SK-N-DZ (cell line): Measurements from ENCODE around the gene MAN2B2.

Experiments
- DNase-seq: peaks from one replicate; pipeline ENCODE4 v3.0.0-alpha.2; 2015; ENCODE audit warnings: low spot score

Gene MAN2B2

DNA sequence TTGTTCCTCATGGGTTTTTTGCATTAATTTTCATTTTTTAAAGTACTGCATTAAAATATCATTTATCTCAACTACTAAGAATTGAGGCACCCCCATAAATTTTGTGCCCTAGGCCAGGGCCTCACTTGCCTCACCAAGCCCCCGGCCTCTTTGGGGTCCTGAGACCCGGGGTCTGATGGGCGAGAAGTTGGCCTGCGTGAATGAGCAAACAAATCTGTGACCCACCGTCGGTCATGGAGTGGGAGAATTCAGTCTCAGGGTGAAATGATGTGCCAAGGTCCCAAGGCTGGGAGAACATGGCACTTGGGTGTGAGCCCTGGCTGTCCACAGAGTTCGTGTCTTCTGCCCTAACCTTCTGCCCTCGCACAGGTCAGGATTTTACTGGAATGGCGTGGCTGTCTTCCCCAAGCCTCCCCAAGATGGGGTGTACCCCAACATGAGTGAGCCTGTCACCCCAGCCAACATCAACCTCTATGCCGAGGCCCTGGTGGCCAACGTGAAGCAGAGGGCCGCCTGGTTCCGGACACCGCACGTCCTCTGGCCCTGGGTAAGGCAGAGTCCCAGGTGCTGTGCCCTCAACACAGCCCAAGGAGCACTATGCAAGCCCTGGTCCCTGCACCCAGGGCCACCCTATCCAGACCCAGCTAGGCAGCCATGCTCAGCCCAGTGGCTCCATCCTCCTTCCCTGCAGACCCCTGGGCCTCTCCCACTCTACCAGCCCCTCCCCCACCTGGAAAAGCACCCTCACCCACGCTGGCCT, 18.0 kb downstream of the MAN2B2 start:
- DNase-seq = no peak

DNA sequence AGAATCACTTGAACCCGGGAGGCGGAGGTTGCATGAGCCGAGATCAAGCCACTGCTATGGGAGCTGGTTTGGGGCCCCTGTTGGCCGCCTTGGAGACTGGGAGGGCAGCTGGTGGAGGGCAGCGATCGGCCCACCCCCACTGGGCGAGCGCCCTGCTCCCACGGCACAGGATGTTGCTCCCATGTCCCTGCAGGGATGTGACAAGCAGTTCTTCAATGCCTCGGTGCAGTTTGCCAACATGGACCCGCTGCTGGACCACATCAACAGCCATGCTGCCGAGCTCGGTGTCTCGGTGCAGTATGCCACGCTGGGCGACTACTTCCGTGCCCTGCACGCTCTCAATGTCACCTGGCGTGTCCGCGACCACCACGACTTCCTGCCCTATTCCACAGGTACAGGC, 19.4 kb downstream of the MAN2B2 start:
- DNase-seq = no peak

DNA sequence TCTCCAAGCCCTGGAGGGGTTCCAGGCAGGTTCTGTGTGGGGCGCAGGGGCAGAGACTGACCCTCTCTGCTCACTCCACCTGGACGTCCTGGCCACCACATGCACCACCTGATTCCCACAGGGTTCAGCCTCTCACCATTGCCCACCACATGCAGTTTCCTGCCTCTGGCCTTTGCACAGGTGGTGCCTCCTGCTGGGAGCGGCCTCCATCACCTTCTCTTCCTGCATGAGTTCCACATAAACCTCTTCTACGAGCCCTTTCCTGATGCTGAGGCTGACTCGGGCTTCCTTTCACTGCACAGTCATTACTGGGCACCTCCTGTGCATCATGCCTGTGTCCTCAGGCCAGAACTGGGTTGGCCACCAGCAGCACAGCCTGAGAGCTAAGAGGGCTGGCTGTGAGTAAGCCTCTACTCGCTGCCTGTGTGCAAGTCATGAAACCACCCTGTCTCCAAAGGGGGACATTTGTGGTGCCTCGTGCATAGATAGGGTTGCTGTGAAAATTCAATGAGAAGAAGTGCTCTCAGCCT, 19.9 kb downstream of the MAN2B2 start:
- no peak for DNase-seq

DNA sequence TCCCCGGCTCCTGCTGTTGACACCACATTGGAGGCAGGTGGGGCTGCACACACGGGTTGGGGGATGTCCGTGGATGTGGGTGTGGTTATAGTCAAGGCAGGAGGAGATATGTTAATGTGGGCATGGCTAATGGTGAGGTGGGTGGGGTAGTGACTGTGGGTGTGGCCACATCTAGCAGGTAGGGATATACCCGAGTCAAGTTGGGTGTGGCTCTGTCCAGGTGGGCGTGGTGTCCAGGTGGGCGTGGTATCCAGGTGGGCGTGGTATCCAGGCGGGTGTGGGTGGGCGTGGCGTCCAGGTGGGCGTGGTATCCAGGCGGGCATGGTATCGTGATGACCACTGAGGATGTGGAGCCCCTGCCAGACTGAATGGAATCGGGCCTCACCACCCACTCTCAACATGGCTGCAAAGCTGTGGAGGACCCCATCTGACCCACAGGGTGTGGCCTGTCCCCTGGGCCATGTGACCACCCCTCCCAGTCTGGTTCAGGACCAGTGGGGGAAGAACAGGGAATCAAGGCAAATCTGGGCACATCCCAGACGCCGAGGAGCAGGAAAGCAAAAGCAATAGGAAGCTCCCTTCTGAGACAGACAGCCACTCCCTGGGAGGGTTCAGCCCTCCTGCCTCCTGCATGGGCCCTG, 21.0 kb downstream of the MAN2B2 start:
- no peak for DNase-seq

DNA sequence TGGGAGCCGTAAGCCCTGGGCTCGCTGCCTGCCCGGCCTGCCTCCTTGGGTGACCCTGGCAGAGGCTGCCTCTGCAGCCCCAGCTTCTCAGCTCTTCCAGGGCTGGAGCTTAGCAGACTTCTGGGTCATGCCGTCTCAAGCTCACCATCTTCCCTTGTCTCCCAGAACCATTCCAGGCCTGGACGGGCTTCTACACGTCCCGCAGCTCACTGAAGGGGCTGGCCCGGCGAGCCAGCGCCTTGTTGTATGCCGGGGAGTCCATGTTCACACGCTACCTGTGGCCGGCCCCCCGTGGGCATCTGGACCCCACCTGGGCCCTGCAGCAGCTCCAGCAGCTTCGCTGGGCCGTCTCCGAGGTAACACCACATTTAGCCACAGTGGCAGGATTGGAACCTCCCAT, 22.0 kb downstream of the MAN2B2 start:
- no peak for DNase-seq

DNA sequence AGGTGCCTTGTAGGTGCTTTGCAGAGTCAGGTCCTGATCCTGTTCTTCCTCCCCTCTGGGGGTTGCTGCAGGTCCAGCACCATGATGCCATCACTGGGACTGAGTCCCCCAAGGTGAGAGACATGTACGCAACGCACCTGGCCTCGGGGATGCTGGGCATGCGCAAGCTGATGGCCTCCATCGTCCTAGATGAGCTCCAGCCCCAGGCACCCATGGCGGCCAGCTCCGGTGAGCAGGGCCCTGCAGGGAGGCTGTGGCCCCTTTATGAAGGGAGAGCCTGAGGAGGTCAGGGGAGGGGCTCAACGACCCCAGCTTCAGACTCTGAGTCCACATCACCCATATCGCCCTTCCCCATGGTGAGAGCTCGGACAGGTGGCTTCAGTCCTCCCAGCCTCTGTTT, 23.1 kb downstream of the MAN2B2 start:
- DNase-seq = no peak

DNA sequence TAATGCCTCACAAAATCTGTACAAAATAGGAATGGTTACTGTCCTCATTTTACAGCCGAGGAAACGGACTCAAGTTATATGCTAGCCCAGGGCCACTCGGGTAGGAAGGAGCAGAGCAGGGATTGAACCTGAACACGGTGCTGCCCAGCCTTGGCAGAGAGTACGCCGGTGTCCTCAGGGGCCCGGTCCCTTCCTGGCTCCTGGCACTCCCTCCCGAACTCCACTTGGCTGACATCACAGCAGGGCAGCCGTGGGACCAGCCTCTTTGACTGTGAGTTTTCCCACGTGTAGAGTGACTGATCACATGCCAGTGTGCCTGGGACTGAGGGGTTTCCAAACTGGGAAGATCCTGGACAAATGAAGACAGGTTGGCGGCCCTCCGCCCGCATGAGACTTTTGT, 23.7 kb downstream of the MAN2B2 start:
- DNase-seq = no peak

DNA sequence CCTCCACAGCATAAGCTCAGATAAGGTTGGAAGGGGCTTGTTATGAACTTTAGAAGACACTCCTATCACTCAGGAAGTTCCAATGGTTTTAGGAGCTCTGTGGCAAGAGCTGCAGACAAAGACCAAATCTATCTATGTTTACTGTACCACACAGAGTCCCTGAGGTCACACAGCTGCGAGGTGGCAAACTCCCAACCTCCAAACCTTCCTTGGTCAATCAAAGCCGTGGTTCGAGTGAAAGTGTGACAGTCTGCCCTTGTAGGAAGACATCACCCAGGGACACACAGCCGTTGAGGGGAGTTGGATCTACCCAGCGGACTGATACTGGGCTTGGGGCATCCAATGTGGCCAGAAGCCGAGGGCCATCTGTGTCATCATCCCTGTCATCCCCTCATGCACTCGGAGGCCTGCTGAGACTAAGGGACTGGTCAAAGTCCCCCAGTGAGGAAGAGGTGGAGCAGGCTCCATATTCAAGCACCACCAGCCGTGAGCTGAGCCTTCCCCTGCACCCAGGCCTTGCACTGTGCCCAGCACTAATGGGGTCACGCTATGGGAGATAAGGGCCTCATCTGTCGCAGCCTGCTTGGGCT, 26.8 kb downstream of the MAN2B2 start:
- DNase-seq = no peak

DNA sequence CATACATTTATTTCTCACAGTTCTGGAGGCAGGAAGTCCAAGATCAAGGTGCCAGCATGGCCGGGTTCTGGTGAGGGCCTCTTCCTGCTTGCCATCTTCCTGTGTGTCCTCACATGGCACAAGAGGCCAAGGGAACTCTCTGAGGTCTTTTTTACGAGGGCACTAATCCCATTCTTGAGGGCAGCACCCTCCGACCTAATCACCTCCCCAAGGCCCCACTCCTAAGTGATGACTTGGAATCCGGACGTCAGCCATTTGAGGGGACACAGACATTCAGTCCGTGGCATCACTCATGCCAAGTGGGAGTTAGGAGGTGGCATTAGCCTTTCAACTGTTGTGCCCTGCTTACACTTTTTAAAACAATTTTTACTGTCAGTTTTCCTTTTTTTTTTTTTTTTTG, 27.3 kb downstream of the MAN2B2 start:
- DNase-seq = no peak

DNA sequence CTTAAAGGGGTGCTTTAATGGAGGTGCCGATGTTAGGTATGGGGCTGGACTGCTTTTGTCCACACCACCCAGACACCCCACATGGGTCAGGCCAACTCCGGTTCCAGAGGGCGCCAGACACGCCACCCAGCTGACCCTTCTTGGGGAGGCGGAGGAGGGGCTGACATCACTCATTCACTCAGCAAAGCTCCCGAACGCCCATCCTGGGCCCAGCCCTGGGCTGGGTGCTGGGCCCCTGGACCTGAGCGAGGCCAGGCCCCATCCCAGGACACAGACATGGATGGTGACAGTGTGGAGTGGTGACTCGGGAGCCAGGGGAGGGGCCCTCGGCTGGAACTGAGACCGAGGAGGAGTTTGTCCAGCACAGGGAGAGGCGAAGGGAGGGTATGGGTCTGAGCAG, 28.1 kb downstream of the MAN2B2 start:
- DNase-seq = no peak

DNA sequence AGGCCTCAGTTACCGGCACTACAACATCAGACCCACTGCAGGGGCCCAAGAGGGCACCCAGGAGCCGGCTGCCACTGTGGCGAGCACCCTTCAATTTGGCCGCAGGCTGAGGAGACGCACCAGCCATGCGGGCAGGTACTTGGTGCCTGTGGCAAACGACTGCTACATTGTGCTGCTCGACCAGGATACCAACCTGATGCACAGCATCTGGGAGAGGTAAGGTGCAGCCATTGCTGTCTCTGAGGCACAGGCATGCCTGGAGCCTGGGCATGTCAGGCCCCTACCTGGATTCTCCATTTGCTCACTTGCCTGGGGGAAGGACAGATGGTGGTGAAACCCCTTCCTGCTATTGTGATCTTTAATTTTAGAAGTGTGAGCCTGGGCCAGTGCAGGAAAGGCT, 30.1 kb downstream of the MAN2B2 start:
- no peak for DNase-seq

DNA sequence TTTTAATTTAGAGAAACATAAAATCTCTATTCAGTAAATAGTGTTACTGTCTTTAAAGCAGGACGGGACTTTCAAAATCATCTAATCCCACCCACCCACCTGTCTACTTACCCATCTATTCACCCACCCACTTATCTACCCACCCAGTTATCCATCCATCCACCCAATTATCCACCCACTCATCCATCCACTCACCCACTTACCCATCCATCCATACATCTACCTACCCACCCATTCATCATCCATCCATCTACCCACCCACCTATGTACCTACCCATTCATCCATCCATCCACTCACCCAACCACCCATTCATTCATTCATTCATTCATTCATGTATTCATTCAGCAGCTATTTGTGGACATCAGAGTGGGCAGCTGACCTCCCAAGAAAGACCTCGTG, 30.6 kb downstream of the MAN2B2 start:
- DNase-seq = no peak

DNA sequence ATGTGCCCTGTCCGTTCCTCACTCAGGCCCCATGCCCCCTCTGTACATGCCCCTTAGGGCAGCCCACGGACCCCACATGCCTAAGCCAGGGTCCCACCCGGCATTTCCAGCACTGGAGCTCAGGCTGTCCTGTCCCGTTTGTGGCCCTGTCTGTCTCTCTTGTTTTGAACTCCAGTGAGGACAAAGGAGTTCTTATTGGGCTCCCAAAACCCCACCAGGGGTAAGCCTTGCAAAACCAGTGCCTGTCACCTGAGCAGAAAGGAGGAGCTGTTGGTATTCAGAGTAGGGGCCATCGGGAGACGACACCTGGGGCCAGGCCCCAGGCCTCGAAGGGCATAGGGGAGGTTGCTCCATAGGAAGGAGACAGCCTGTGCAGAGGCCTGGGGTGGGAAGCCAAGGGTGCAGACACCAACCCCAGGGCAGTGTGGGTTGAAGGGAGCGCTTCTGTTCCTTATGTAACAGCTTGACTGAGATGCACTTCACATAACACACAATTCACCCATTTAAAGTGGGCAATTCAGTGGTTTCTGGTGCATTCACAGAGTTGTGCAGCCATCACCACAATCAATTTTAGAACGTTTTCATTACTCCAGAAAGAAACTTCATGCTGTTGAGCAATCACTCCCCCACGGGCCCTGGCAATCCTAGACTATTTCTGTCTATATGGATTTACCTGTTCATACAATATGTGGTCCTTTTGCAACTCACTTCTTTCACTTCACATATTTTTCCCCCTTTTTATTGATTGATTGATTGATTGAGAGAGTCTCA, 31.7 kb downstream of the MAN2B2 start:
- DNase-seq = no peak

DNA sequence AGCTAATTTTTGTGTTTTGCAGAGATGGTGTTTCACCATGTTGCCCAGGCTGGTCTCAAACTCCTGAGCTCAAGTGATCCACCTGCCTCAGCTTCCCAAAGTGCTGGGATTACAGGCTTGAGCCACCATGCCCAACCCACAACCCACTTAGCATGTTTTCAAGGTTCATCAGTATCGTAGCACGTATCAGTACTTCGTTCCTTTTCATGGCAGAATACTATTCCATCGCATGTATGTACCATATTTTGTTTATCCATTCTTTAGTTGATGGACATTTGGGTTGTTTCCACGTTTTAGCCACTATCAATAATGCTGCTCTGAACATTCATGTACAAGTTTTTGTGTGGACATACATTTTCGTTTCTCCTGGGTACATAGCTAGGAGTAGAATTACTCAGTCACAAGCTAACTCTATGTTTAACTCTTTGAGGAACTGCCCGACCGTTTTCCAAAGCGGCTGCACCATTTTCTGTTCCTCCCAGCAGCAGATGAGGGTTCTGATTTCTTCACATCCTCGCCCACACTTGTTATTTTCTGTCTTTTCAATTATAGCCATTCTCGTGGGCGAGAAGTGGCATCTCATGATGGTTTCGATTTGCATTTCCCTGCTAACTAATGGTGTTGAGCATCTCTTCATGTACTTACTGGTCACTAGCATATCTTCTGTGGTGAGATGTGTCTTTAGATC, 32.5 kb downstream of the MAN2B2 start:
- no peak for DNase-seq

DNA sequence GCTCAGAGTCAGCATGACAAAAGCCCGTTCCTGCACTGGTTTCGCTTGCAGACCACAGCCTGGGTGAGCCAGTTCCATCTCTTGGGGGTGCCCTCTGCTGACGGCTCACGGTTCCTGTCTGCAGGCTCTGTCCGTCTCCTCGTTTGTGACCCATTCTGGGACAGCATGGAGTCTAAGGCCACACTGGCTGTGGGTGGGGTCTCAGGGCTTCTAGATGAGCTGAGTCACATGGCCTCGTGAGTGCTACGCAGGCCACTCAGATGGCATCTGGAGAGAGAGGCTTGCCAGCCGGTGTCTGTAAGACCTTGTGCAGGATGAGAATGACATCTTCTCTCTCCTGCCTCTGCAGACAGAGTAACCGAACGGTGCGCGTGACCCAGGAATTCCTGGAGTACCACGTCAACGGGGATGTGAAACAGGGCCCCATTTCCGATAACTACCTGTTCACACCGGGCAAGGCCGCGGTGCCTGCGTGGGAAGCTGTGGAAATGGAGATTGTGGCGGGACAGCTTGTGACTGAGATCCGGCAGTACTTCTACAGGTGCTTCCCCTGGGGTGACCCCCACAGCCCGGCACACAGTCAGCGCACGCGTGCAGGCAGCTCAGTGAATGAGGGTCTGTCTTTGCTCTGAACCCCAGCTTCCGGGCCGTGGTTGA, 33.9 kb downstream of the MAN2B2 start:
- peak; percentile 65 for DNase-seq

DNA sequence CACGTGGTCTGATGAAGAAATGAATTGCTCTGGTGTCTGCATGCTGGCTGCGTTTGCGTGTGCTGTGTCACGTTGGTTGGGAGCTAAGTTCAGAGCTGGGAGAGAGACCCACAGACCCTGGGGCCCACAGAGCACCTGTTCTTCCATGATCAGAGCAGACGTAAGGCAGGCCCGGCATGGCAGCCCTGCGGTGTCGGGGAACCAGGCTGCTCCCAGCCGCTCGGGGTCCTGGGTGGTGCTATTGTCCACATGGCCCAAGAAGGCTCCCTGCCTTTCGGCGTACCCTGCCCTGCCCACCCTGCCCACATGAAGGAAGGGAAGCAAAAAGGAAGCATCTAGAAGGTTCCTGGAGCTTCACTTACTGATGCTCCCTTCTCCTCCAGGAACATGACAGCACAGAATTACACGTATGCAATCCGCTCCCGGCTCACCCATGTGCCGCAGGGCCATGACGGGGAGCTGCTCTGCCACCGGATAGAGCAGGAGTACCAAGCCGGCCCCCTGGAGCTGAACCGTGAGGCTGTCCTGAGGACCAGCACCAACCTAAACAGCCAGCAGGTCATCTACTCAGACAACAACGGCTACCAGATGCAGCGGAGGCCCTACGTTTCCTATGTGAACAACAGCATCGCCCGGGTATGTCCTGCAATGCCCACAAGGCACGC, 34.6 kb downstream of the MAN2B2 start:
- no peak for DNase-seq

DNA sequence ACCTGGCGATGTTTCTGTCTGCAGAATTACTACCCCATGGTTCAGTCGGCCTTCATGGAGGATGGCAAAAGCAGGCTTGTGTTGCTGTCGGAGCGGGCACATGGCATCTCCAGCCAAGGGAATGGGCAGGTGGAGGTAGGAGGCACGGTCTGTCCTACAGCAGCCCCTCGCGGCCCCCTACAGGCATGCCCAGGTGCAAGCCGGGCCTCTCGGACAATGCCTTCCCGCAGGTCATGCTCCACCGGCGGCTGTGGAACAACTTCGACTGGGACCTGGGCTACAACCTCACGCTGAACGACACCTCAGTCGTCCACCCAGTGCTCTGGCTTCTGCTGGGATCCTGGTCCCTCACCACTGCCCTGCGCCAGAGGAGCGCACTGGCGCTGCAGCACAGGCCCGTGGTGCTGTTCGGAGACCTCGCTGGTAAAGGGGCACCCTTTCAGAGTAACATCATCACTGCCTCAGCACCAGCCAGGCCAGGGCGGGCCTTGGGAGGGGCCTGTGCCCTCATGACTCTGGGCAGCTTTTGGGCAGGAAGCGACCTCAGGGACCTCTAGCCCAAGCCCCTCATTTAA, 36.0 kb downstream of the MAN2B2 start:
- no peak for DNase-seq

DNA sequence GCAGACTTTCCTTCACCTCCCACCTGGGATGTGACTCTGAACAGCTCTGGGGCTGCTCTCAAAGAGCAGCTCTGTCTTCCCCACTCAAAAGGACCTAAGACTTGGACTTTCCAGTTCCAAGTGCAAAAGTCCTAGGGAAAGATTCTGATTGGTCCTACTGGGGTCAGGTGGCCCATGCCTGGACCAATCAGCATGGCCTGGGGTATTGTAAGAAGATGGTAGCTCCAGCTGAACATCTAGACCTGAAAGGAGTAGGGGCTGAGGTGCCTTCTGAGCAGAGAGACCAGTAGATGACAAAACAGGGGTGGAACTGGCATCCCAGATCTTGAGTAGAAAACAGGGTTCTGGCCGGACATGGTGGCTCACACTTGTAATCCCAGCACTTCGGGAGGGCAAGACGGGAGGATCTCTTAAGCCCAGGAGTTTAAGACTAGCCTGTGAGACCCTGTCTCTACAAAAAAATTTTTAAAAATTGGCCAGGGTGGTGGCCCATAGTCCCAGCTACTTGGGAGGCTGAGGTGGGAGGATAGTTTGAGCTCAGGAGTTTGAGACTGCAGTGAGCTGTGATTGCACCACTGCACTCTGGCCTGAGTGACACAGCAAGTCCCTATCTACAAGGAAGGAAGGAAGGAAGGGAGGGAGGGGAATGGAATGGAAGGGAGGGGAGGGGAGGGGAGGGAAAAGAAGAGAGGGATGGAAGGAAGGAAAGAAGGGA, 38.1 kb downstream of the MAN2B2 start:
- DNase-seq = no peak
